Right hindlimb (tissue), 1 donor: Measurements from ENCODE around the gene ZNF664.
A peak's percentile ranks its signal among the peaks of the same experiment; 100 is the strongest.

Experiments used
- DNase-seq: peaks from one replicate; pipeline ENCODE4 v3.0.0-alpha.2; 2018

Gene ZNF664

DNA sequence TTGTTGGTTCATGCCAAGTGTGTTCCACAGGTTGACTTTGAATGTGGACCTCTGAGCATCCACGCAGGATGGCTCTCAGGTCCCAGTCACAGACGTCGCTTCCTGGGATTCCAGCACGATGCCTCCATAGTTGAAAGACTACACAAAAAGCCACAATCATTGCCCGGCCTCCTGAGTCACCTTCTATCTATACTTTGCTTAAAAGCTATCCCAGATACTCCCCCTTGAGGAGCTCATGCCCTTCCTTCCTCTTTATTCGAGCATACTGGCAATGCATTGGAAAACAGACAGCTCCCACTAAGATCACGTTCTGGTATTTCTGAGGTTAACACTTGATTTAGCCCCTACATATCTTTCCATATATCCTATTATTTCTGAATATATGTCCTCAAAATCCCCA lies 40.1 kb downstream of the ZNF664 start:
- no peak for DNase-seq

- no peak for DNase-seq
These were observed 42.8 kb downstream of the ZNF664 start for GRCh38 chr12:124015494-124016461.

DNA sequence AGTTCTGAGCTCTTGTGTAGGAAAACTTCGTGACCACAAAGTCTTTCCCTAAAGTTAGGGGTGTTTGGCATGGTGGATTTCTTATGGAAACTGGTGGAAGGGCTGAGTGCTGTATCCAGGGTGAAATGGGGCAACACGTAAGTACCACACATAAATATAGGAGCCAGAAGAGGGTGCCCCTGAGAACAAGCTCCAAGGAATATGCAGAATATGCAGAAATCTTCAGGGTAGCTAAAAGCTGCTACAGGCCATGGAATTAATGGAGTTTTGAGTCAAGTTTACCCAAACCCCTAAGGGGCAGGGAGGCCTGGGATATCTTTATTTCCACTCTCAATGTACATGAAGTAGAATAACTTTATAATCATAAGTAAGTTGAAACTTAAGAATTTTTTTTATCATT lies 44.0 kb downstream of the ZNF664 start:
- no peak for DNase-seq

GRCh38 chr12:124018539-124018938 lies 45.5 kb downstream of the ZNF664 start:
- DNase-seq: no peak

DNA sequence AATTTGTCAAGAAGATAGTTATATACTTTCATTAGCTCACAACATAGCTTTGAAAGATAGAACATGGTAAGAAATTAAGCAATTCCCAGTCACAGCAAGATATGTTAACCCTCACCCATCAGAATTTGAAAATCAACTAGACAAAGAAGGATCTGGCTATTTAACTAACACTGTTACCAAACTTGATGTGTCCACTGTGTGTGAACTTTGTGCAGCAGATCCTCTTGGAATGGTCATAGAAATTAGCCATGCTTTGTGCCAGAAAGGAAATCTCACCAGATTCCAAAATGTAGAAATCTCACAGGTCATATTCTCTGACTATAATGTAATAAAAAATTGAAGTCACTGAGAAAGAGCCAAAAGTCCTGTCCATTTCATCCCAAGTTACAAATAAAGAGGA lies 46.1 kb downstream of the ZNF664 start:
- no peak for DNase-seq

- no peak for DNase-seq
These were observed 47.5 kb downstream of the ZNF664 start for GRCh38 chr12:124020514-124020949.

DNA sequence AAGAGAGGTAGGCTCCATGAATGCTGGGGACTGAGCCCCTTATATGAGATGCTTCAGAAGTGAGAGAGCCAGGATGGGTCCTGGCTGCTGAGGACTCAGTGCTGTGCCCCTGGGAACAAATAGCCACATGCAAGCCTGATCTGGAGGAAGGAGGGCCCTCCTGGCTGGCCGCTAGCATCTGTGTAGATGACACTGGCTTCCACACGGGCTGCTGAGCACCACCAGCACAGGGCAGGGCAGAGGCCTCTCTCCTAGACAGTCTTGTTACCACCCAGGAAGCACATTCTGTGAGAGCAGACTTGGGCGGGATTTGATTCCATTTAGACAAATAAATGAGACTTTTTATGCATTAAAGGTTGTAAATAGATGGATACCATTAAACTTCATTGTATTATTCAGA lies 48.0 kb downstream of the ZNF664 start:
- DNase-seq: no peak

DNA sequence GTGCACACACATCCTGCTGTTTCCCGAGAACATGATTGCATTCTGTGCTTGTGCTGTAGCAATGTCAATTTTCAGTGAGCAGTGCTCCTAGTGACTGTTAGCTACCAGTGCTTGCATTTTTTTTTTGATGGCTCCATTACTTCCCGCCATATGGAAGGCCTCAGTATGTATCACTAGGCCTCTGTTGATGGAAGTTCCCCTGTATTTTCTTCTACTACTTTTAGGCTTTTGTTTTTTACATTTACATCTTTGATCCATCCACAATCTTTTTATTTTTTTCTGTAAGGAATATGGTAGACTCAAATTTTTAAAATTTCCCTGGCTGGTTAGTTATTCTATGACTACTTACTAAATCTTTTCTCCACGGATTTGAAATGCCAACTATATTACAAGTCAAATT lies 49.1 kb downstream of the ZNF664 start:
- no peak for DNase-seq

DNA sequence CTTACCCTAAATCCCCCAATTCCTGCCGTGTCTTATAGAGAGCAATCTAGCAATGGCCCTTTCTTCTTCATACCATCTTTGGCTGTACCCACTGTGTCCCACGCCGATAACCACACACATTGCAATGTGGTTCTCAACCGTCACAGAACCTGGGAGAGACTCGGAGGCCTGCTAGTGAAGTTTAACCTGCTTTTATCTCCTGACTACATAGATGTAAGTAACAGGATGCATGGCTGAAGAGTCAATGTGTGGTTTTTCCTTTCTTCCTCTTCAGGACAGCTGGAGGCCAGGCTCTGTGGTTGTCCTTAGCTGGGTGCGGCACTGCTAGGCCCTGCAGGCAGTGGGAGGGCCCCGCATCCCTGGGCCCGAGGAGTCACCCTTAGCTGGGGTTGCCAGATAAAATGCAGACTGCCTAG lies 51.3 kb downstream of the ZNF664 start:
- no peak for DNase-seq

- DNase-seq: no peak
These were observed 51.8 kb downstream of the ZNF664 start for GRCh38 chr12:124024776-124025175.

DNA sequence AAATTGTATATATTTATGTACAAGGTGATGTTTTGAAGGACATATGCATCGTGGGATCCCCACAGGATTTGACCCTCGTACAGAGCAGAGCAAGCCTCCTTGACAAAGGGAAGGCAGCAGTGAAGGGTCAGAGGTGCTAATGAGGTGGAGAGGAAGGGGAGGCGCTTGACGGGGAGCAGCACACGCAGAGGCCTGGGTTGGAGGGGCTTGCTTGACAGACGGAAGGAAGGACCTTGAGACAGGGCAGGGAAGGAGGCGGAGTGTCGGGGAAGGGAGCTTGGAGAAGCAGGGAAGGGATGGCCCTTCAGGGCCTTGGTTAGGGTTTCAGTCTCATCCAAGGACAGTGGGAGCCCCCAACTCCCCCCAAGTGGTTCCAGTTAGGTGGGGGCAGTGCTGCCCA lies 52.6 kb downstream of the ZNF664 start:
- DNase-seq: no peak

- no peak for DNase-seq
These were observed 54.0 kb downstream of the ZNF664 start for GRCh38 chr12:124026755-124027745.

- no peak for DNase-seq
These were observed 54.9 kb downstream of the ZNF664 start for GRCh38 chr12:124027753-124028554.

DNA sequence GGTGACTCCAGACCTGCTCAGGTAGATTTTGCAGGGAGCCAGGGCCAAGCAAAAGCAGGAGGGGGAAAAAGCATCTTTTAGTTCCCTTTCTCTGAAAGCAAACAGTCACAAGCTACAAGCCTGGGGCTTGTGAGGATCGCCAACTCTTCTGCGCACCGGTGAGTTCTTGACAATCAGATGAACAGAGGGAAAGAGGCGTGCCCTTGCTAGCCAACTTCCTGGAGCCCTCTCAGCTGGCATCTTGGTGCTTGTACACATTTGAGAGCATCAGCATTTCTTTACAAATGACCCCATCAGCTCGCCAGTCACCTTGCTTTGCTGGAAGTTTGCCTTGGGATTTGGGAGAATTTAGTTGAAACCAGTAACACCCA lies 55.5 kb downstream of the ZNF664 start:
- no peak for DNase-seq

GRCh38 chr12:124030008-124030407 lies 57.0 kb downstream of the ZNF664 start:
- DNase-seq: no peak

DNA sequence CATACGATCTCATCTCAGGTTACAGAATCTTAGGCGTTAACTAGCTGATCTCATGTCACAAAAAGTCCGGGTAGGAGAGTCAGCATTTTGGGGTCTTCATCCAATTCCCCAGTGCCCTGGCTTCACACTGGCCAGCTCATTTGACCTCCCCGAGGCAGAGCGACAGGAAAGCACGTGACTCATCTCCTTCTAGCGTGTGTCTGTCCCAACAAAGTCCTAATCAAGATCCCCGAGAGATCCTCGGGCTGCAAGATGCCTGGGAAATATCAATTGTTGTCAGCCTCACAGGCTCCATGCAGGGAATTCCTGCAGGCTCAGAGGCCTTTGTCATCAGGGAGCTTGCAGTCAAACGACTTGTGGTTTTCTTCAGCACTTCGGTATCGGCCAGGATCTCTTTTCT lies 57.5 kb downstream of the ZNF664 start:
- no peak for DNase-seq

- no peak for DNase-seq
These were observed 58.0 kb downstream of the ZNF664 start for GRCh38 chr12:124031058-124031457.

DNA sequence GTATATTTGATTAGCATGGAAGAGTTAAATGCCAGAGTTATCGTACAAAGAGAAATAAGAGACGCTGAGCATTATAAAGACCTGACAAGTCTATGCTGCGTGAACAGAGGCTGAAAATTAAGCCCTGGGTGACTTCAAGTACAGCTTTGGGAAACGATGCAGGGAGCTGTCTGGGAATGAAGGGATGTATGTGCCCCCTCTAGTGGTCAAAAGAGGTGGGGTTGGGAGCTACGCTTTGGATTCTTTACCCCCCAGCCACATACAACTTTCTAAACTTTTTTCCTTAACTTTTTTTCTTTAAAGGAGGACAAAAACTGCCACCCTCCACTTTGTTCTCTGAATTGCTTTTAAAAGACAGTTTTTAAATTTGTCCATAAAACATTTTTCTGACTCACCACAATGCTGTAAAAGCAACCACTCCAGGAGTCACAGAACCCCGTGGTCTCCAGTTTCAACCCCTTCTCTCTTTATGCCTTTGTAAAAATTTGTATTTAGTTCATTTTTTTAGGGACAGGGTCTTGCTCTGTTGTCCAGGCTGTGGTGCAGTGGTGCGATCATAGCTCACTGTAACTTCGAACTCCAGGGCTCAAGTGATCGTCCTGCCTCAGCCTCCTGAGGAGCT lies 59.4 kb downstream of the ZNF664 start:
- DNase-seq: peak; percentile 64

GRCh38 chr12:124033859-124034258 lies 60.8 kb downstream of the ZNF664 start:
- DNase-seq: no peak

GRCh38 chr12:124034297-124034696 lies 61.3 kb downstream of the ZNF664 start:
- no peak for DNase-seq

DNA sequence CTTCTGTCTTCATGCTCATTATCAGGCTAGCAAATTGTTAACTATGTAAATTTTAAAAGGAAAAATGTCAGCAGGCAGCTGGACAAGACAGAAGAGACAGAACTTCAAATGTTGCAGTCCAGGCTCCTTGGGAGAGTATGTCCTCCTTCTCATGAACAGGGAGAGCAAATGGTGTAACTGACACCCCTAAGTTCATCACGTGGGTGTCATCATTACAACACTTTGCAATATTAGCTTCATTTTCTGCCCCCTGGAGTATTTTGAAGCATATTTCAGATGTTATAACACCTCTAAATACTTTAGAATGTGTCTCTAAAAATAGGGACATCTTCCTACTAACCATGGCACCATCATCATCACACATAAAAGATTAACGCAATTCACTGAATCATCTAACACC lies 62.1 kb downstream of the ZNF664 start:
- no peak for DNase-seq

GRCh38 chr12:124036171-124036598 lies 63.2 kb downstream of the ZNF664 start:
- DNase-seq: no peak
